Measurements from ENCODE around the gene RAB38.

RAB38 gene

DNA sequence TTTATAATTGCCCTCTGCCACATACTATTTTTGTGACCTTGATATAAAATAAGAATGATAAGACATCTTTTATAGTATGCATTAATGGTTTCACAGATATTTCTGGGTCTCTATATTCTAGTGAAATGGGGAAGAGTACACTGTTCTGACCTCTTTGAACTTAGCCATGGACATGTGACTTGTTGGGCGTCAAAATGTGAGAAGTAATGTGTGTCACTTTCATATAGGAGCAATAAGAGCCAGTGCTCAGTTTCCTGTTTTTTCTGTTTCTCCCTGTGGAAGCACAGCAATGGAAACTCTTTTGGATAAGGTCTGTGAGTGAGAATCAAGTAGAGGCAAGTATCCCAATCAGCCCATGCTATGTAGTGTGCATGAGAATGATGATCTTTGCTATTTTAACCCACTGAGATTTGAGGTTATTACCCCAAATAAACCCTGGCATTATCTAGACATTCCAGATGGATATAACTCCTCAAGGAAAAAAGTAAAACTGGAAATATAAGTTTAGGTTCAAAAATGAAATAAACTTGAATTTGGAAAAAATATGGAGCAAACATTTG, 60.7 kb downstream of the RAB38 start:
- H3K4me1 ChIP-seq (ENCODE audit: insufficient read depth, low read length) = no peaks in the 10 kb centered on the region

DNA sequence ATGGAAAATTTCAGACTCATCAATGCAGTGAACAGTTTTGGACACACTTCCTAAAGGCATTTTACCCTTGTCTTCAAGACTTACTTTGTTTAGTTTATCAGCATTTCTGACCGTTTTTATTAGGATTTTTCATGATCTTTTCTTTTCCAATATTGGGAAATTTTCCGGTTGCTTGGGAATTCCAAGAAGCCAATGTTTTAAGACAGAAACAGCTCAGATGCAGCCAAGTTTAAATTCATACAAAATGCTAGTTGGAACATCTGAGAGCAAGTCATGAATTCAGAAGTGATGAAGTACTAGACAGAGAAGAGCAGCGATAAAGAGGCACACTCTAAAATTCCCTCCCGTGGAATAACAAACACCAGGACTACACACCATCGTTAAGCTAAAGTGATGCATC, 68.6 kb downstream of the RAB38 start:
- ATAC-seq (ENCODE audit: insufficient read depth, low read depth) = no peak
- Histone ChIP-seq H3K27me3 (ENCODE audit: insufficient read depth, low read length, poor library complexity) (no peaks in the 10 kb centered on the region), H4K20me1 (ENCODE audit: insufficient read depth, low read length) (no peaks in the 10 kb centered on the region)

More for the DNA sequence above, 60.7 kb downstream of the RAB38 start:
- TF ChIP-seq, protein P1, sequence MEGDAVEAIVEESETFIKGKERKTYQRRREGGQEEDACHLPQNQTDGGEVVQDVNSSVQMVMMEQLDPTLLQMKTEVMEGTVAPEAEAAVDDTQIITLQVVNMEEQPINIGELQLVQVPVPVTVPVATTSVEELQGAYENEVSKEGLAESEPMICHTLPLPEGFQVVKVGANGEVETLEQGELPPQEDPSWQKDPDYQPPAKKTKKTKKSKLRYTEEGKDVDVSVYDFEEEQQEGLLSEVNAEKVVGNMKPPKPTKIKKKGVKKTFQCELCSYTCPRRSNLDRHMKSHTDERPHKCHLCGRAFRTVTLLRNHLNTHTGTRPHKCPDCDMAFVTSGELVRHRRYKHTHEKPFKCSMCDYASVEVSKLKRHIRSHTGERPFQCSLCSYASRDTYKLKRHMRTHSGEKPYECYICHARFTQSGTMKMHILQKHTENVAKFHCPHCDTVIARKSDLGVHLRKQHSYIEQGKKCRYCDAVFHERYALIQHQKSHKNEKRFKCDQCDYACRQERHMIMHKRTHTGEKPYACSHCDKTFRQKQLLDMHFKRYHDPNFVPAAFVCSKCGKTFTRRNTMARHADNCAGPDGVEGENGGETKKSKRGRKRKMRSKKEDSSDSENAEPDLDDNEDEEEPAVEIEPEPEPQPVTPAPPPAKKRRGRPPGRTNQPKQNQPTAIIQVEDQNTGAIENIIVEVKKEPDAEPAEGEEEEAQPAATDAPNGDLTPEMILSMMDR (IDR thresholded peaks at IDR 0.05; ENCODE audit: borderline replicate concordance, extremely low read depth, low read length, poor library complexity, severe bottlenecking) = no peak
- TF ChIP-seq EZH2 (IDR thresholded peaks at IDR 0.05; ENCODE audit: borderline replicate concordance, low read depth, low read length, severe bottlenecking) = no peak
- Histone ChIP-seq H3K79me2 (ENCODE audit: insufficient read depth, low read length) (no peaks in the 10 kb centered on the region), H3K27me3 (ENCODE audit: insufficient read depth, low read length, poor library complexity) (no peaks in the 10 kb centered on the region), H4K20me1 (ENCODE audit: insufficient read depth, low read length) (no peaks in the 10 kb centered on the region), H3K4me3 (ENCODE audit: low read depth in 1 of 2, low read length in 2 of 2) (no peak overlapping the region), H3K9me3 (ENCODE audit: insufficient read depth, low read length, severe bottlenecking) (no peaks in the 10 kb centered on the region), H3K4me2 (ENCODE audit: insufficient read depth, low read length) (no peak overlapping the region), H3K36me3 (ENCODE audit: insufficient read depth, low read length) (no peaks in the 10 kb centered on the region), H3K27ac (ENCODE audit: low read length) (no peak overlapping the region), H2AFZ (ENCODE audit: low read depth, low read length) (no peak overlapping the region), H3K9ac (ENCODE audit: low read depth, low read length) (no peak overlapping the region)
- no peak for ATAC-seq (ENCODE audit: insufficient read depth, low read depth)
- DNase-seq = no peak

DNA sequence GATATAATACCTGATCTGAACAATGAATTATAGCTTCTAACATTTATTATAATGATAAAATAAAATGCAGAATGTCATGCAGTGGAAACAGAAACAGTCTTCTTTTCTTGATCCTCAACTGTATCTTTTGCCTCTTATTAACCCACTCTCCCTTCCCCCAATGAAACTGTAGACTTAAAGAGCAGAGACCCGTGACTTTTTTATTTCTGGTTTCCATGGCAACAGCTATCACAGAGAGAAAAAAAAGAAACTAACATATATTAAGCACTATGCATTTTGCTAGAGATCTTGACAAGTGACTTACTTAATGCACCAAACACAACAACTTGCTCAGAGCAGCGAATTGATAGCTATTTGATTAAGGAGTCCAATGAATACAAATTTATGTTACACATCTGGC, 69.3 kb downstream of the RAB38 start:
- no peaks in the 10 kb centered on the region for H3K27me3 ChIP-seq (ENCODE audit: insufficient read depth, low read length, poor library complexity)
- no peak overlapping the region for H3K27ac ChIP-seq (ENCODE audit: low read length)
- ATAC-seq (ENCODE audit: insufficient read depth, low read depth) (no peak), DNase-seq (no peak)
- no peak overlapping the region for H3K4me3 ChIP-seq (ENCODE audit: low read depth in 1 of 2, low read length in 2 of 2)
- TF ChIP-seq, protein P1 (IDR thresholded peaks at IDR 0.05; ENCODE audit: borderline replicate concordance, extremely low read depth, low read length, poor library complexity, severe bottlenecking) = no peak
- TF ChIP-seq EZH2 (IDR thresholded peaks at IDR 0.05; ENCODE audit: borderline replicate concordance, low read depth, low read length, severe bottlenecking) = no peak
- no peaks in the 10 kb centered on the region for H4K20me1 ChIP-seq (ENCODE audit: insufficient read depth, low read length)
- H3K9ac ChIP-seq (ENCODE audit: low read depth, low read length) = no peak overlapping the region
- H3K9me3 ChIP-seq (ENCODE audit: insufficient read depth, low read length, severe bottlenecking) = no peaks in the 10 kb centered on the region
- no peak overlapping the region for H2AFZ ChIP-seq (ENCODE audit: low read depth, low read length)
- H3K4me2 ChIP-seq (ENCODE audit: insufficient read depth, low read length) = no peak overlapping the region
- no peaks in the 10 kb centered on the region for H3K4me1 ChIP-seq (ENCODE audit: insufficient read depth, low read length)
- no peaks in the 10 kb centered on the region for H3K36me3 ChIP-seq (ENCODE audit: insufficient read depth, low read length)
- H3K79me2 ChIP-seq (ENCODE audit: insufficient read depth, low read length) = no peaks in the 10 kb centered on the region

More for the DNA sequence above, 68.6 kb downstream of the RAB38 start:
- no peak overlapping the region for H2AFZ ChIP-seq (ENCODE audit: low read depth, low read length)
- no peaks in the 10 kb centered on the region for H3K9me3 ChIP-seq (ENCODE audit: insufficient read depth, low read length, severe bottlenecking)
- no peaks in the 10 kb centered on the region for H3K36me3 ChIP-seq (ENCODE audit: insufficient read depth, low read length)
- H3K4me3 ChIP-seq (ENCODE audit: low read depth in 1 of 2, low read length in 2 of 2) = no peak overlapping the region
- H3K9ac ChIP-seq (ENCODE audit: low read depth, low read length) = no peak overlapping the region
- no peak for DNase-seq
- H3K27ac ChIP-seq (ENCODE audit: low read length) = no peak overlapping the region
- H3K79me2 ChIP-seq (ENCODE audit: insufficient read depth, low read length) = no peaks in the 10 kb centered on the region
- H3K4me2 ChIP-seq (ENCODE audit: insufficient read depth, low read length) = no peak overlapping the region
- no peak for TF ChIP-seq EZH2 (IDR thresholded peaks at IDR 0.05; ENCODE audit: borderline replicate concordance, low read depth, low read length, severe bottlenecking)
- TF ChIP-seq, protein P1 (IDR thresholded peaks at IDR 0.05; ENCODE audit: borderline replicate concordance, extremely low read depth, low read length, poor library complexity, severe bottlenecking) = no peak
- H3K4me1 ChIP-seq (ENCODE audit: insufficient read depth, low read length) = no peaks in the 10 kb centered on the region
